ENCODE data around the gene MAST1. TPM values are rescaled to one million over a fixed set of nuclear protein-coding genes. Genes with fewer than 3 reads are reported as not detected.

The MAST1 gene
- total RNA-seq, 4 donors from 2014 or later = 0.56 TPM; not detected in 3

DNA sequence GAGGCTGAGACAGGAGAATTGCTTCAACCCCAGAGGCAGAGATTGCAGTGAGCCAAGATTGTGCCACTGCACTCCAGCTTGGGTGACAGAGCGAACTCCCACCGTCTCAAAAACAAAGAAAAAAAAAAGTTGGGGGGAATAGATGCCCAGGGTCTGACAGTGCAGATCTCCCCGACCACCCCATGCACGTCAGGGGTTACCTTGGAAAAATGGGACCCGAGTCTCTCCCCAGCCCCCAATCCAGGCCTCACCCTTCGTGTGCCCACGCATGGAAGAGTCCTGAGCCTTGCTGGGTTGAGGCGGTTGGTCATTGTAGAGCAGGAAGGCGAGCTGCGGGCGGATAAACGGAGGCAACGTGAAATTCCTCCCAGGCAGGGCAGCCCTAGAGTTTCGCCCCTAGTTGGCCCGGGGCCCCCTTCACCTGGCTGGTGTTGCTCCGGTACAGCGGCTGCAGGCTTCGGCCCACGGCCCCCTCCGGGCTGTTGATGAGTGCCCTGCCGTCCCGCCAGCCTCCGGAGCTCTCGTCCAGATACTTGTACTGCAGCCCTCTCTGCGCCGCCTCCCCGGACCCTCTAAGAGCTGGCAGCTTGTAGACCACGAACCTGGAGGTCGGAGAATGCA is 42.3 kb downstream of the MAST1 start:
- Histone ChIP-seq H3K36me3 (peaks cover 8 to 9% of the 10 kb centered on the region in 2 donors), H3K27me3 (no peaks in the 10 kb centered on the region), H3K4me3 (replicated peaks in 1 of 3) (peak overlapping the region in 2 of 3 donors; percentile 55 to 72), H3K27ac (peak overlapping the region; percentile 69 to 86 (median 79)), H3K9me3 (no peaks in the 10 kb centered on the region), H3K4me1 (peaks cover 10 to 18% of the 10 kb centered on the region in 2 donors)
- TF ChIP-seq, protein P1, sequence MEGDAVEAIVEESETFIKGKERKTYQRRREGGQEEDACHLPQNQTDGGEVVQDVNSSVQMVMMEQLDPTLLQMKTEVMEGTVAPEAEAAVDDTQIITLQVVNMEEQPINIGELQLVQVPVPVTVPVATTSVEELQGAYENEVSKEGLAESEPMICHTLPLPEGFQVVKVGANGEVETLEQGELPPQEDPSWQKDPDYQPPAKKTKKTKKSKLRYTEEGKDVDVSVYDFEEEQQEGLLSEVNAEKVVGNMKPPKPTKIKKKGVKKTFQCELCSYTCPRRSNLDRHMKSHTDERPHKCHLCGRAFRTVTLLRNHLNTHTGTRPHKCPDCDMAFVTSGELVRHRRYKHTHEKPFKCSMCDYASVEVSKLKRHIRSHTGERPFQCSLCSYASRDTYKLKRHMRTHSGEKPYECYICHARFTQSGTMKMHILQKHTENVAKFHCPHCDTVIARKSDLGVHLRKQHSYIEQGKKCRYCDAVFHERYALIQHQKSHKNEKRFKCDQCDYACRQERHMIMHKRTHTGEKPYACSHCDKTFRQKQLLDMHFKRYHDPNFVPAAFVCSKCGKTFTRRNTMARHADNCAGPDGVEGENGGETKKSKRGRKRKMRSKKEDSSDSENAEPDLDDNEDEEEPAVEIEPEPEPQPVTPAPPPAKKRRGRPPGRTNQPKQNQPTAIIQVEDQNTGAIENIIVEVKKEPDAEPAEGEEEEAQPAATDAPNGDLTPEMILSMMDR (IDR thresholded peaks at IDR 0.05) = no peak
- no peak for TF ChIP-seq POLR2A (IDR thresholded peaks at IDR 0.05)
- 17% methylated on average over 18 to 26 of the region's 29 CpGs for WGBS, 2 donors
- DNase-seq = peak; percentile 60 to 63
- intact Hi-C loops (cut with DNase I) = loop anchor here (10.0 kb wide), 1 partner anchor 54 kb away; the partner anchor contains the start of genes CALR and FARSA

- TF ChIP-seq POLR2A (IDR thresholded peaks at IDR 0.05) = peak in 1 of 2 donors; percentile 94
- TF ChIP-seq, protein P1 (IDR thresholded peaks at IDR 0.05) = no peak
- H3K27me3 ChIP-seq = no peaks in the 10 kb centered on the region
- no peaks in the 10 kb centered on the region for H3K9me3 ChIP-seq
- WGBS, 2 donors = 0% methylated on average over 26 to 34 of the region's 38 CpGs
- peaks cover 14 to 21% of the 10 kb centered on the region in 2 donors for H3K4me1 ChIP-seq
- peak within 1 kb of the TSS; percentile 69 to 86 (median 79) for H3K27ac ChIP-seq
- peak; percentile 99 for DNase-seq
- intact Hi-C loops (cut with DNase I) = loop anchor here (10.0 kb wide), 1 partner anchor 54 kb away; the partner anchor contains the start of genes CALR and FARSA
- peak within 1 kb of the TSS in 2 of 3 donors; percentile 55 to 72 for H3K4me3 ChIP-seq (replicated peaks in 1 of 3)
- peaks cover 8 to 9% of the 10 kb centered on the region in 2 donors for H3K36me3 ChIP-seq
Measured at GRCh38 chr19:12881172-12881808, 43.0 kb downstream of the MAST1 start, which contains the start of gene DNASE2. Gene DNASE2 (minus strand): TSS chr19:12881449. CDS start chr19:12881375, 74 bp downstream.

- TF ChIP-seq, protein P1 (IDR thresholded peaks at IDR 0.05) = no peak
- TF ChIP-seq POLR2A (IDR thresholded peaks at IDR 0.05) = no peak
- no peak overlapping the region for H3K4me3 ChIP-seq (replicated peaks in 1 of 3)
- no peaks in the 10 kb centered on the region for H3K9me3 ChIP-seq
- H3K27ac ChIP-seq = no peak overlapping the region
- no peaks in the 10 kb centered on the region for H3K27me3 ChIP-seq
- no peak for DNase-seq
- 95 to 96% methylated on average over 3 of the region's 3 CpGs for WGBS, 2 donors
- intact Hi-C loops (cut with DNase I) = loop anchor here (10.0 kb wide), 1 partner anchor 52 kb away; the partner anchor contains the start of genes CALR and FARSA
- peaks cover 14 to 21% of the 10 kb centered on the region in 2 donors for H3K4me1 ChIP-seq
- peaks cover 8 to 9% of the 10 kb centered on the region in 2 donors for H3K36me3 ChIP-seq
Measured at GRCh38 chr19:12882589-12882988, 44.3 kb downstream of the MAST1 start.

GRCh38 chr19:12884202-12884601 is 45.9 kb downstream of the MAST1 start:
- Histone ChIP-seq H3K36me3 (no peaks in the 10 kb centered on the region), H3K27ac (no peak overlapping the region), H3K4me1 (peaks cover 14 to 21% of the 10 kb centered on the region in 2 donors), H3K9me3 (no peaks in the 10 kb centered on the region), H3K27me3 (no peaks in the 10 kb centered on the region), H3K4me3 (replicated peaks in 1 of 3) (no peak overlapping the region)
- intact Hi-C loops (cut with DNase I) = loop anchor here (10.0 kb wide), 1 partner anchor 51 kb away; the partner anchor contains the start of genes CALR and FARSA
- no peak for DNase-seq
- TF ChIP-seq POLR2A (IDR thresholded peaks at IDR 0.05) = no peak
- TF ChIP-seq, protein P1 (IDR thresholded peaks at IDR 0.05) = no peak
- 94 to 97% methylated on average over 2 to 3 of the region's 3 CpGs for WGBS, 2 donors

DNA sequence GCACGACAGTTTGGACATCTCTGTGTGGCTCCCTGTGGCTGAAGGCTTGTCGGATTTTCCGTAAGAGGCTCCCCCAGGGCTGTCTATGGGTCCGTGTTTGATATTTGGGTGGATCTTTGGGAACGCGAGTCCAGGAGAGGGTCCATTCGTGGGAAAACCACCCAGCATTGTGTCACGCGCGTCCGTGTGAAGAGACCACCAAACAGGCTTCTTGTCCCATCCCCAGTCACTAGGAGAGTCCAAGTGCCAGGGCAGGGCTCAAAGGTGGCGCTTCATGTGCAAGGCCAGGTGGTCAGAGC is 46.3 kb downstream of the MAST1 start:
- DNase-seq = no peak
- no peaks in the 10 kb centered on the region for H3K27me3 ChIP-seq
- intact Hi-C loops (cut with DNase I) = loop anchor here (10.0 kb wide), 1 partner anchor 50 kb away; the partner anchor contains the start of genes CALR and FARSA
- H3K9me3 ChIP-seq = no peaks in the 10 kb centered on the region
- no peak overlapping the region for H3K27ac ChIP-seq
- WGBS, 2 donors = 66 to 73% methylated on average over 12 of the region's 12 CpGs
- peaks cover 14 to 21% of the 10 kb centered on the region in 2 donors for H3K4me1 ChIP-seq
- no peaks in the 10 kb centered on the region for H3K36me3 ChIP-seq
- TF ChIP-seq POLR2A (IDR thresholded peaks at IDR 0.05) = no peak
- TF ChIP-seq, protein P1 (IDR thresholded peaks at IDR 0.05) = no peak
- H3K4me3 ChIP-seq (replicated peaks in 1 of 3) = no peak overlapping the region

All from thyroid gland (tissue), 4 donors.